Effector memory CD4-positive, alpha-beta T cell (primary cell): ENCODE results near the gene CAPNS1.
"Not testable (repeated sequence)": the region's sequence is repeated elsewhere in the genome, so short reads cannot be mapped to it uniquely, and the experiment has no call there.

Source experiments
- DNase-seq, 3 donors: peaks; one replicate each; pipeline ENCODE4 v3.0.0-alpha.2; 2020
- H3K27ac ChIP-seq: 2 replicates; pipeline ENCODE4 v1.7.0; 2013; ENCODE audit warnings: mild to moderate bottlenecking, low read length, moderate library complexity; ENCODE audit not compliant: insufficient read depth, poor library complexity, severe bottlenecking
- H3K27me3 ChIP-seq: replicated peaks from 2 replicates; pipeline ENCODE4 v1.7.0; 2013; ENCODE audit warnings: mild to moderate bottlenecking, low read length; ENCODE audit not compliant: insufficient read depth, control insufficient read depth, poor library complexity, severe bottlenecking
- H3K36me3 ChIP-seq: 2 replicates; pipeline ENCODE4 v1.7.0; 2013; ENCODE audit warnings: mild to moderate bottlenecking, low read length, moderate library complexity; ENCODE audit not compliant: control insufficient read depth, insufficient read depth
- H3K4me1 ChIP-seq: 2 replicates; pipeline ENCODE4 v1.7.0; 2013; ENCODE audit warnings: low read length, mild to moderate bottlenecking; ENCODE audit not compliant: control insufficient read depth, insufficient read depth, poor library complexity, severe bottlenecking
- H3K4me3 ChIP-seq: 2 replicates; pipeline ENCODE4 v1.7.0; 2013; ENCODE audit warnings: low read length, low read depth, mild to moderate bottlenecking; ENCODE audit not compliant: insufficient read depth, poor library complexity, severe bottlenecking
- H3K9me3 ChIP-seq: 2 replicates; pipeline ENCODE4 v1.7.0; 2013; ENCODE audit warnings: mild to moderate bottlenecking, low read length, moderate library complexity; ENCODE audit not compliant: control insufficient read depth

The CAPNS1 gene

GRCh38 chr19:36172852-36173251 is 33.0 kb downstream of the CAPNS1 start:
- no peaks in the 10 kb centered on the region for H3K36me3 ChIP-seq
- H3K4me3 ChIP-seq: no peak overlapping the region

GRCh38 chr19:36173846-36174245 is 34.0 kb downstream of the CAPNS1 start:
- H3K9me3 ChIP-seq, H3K27ac ChIP-seq, H3K27me3 ChIP-seq, DNase-seq, H3K4me3 ChIP-seq, H3K4me1 ChIP-seq, H3K36me3 ChIP-seq: not testable (repeated sequence)

More at GRCh38 chr19:36172852-36173251, 33.0 kb downstream of the CAPNS1 start:
- no peak for DNase-seq
- Histone ChIP-seq H3K27ac (no peak overlapping the region), H3K9me3 (no peaks in the 10 kb centered on the region), H3K4me1 (no peaks in the 10 kb centered on the region), H3K27me3 (no peaks in the 10 kb centered on the region)

GRCh38 chr19:36179077-36179476 is 39.2 kb downstream of the CAPNS1 start:
- peaks cover 11% of the 10 kb centered on the region for H3K36me3 ChIP-seq
- H3K4me1 ChIP-seq, H3K9me3 ChIP-seq, DNase-seq, H3K27me3 ChIP-seq, H3K4me3 ChIP-seq, H3K27ac ChIP-seq: not testable (repeated sequence)

- Histone ChIP-seq H3K4me1 (no peaks in the 10 kb centered on the region), H3K4me3 (no peak overlapping the region), H3K27me3 (no peaks in the 10 kb centered on the region), H3K9me3 (no peaks in the 10 kb centered on the region), H3K36me3 (peaks cover 11% of the 10 kb centered on the region), H3K27ac (no peak overlapping the region)
- DNase-seq: no peak
Measured at GRCh38 chr19:36182612-36183244, 42.9 kb downstream of the CAPNS1 start.

GRCh38 chr19:36183245-36183628 is 43.4 kb downstream of the CAPNS1 start:
- Histone ChIP-seq H3K4me3 (no peak overlapping the region), H3K4me1 (no peaks in the 10 kb centered on the region), H3K27ac (no peak overlapping the region), H3K36me3 (peaks cover 11% of the 10 kb centered on the region), H3K27me3 (no peaks in the 10 kb centered on the region), H3K9me3 (no peaks in the 10 kb centered on the region)
- no peak for DNase-seq

GRCh38 chr19:36186722-36187121 is 46.9 kb downstream of the CAPNS1 start:
- not testable (repeated sequence) for DNase-seq, H3K9me3 ChIP-seq, H3K4me1 ChIP-seq, H3K27ac ChIP-seq, H3K27me3 ChIP-seq, H3K4me3 ChIP-seq
- peaks cover 11% of the 10 kb centered on the region for H3K36me3 ChIP-seq

- Histone ChIP-seq H3K27me3 (no peaks in the 10 kb centered on the region), H3K36me3 (peaks cover 14% of the 10 kb centered on the region)
Measured at GRCh38 chr19:36196249-36196648, 56.4 kb downstream of the CAPNS1 start.

GRCh38 chr19:36198119-36198518 is 58.3 kb downstream of the CAPNS1 start:
- Histone ChIP-seq H3K36me3 (peaks cover 14% of the 10 kb centered on the region), H3K4me3 (no peak overlapping the region), H3K9me3 (no peaks in the 10 kb centered on the region), H3K27me3 (no peaks in the 10 kb centered on the region), H3K4me1 (no peaks in the 10 kb centered on the region), H3K27ac (no peak overlapping the region)
- no peak for DNase-seq

More at GRCh38 chr19:36196249-36196648, 56.4 kb downstream of the CAPNS1 start:
- no peak for DNase-seq
- Histone ChIP-seq H3K4me3 (no peak overlapping the region), H3K27ac (no peak overlapping the region), H3K9me3 (no peaks in the 10 kb centered on the region), H3K4me1 (no peaks in the 10 kb centered on the region)
